ENCODE data around the gene DES.

Gene DES

GRCh38 chr2:219457784-219458369, 39.7 kb downstream of the DES start:
- DNase-seq (ENCODE audit: low spot score): no peak

DNA sequence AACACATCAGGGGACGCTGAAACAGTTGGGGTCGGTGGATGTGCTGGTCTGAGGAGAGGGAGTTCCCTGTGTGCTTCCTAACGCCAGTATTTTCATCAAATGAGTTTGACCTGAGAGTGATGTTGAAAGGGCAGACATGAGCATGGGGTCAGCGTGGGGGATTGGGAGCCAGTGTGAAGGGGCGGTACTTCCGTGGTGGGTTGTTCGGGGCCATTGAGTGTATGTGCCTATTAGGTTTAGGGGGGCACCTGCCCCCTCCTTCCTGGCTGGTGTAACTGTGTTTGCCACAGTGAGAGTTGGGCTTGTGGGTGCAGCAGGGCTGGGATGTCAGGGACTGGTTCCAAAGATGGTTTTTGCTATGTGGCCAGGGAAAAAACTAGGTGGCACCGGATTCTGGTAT, 40.8 kb downstream of the DES start:
- DNase-seq (ENCODE audit: low spot score): no peak

GRCh38 chr2:219459460-219460311, 41.5 kb downstream of the DES start:
- DNase-seq (ENCODE audit: low spot score): peak; percentile 69

- DNase-seq (ENCODE audit: low spot score): no peak
Measured at GRCh38 chr2:219460424-219460926, 42.3 kb downstream of the DES start.

DNA sequence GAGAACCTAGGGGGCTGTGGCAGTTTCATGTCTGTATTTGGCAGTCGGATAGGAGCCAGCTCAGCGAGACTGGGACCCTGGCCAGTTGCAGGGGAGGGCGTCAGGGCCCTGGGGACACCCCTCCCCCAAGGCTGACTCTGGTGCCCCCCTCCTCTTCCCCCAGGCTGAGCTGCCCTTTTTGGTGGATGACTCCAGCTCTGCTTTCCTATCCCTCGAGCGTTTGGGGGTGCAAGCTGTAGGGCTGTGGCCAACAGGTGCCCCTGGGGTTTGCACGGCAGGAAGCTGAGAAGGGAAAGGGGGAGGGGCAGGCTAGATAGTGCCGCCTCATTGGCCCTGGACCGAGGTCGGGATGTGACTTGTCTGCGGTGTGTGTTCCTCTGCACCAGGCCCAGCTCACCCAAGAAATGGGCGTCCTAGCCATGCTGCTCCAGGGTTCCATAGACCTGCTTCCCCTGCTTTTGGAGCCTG, 42.9 kb downstream of the DES start:
- DNase-seq (ENCODE audit: low spot score): no peak

- no peak for DNase-seq (ENCODE audit: low spot score)
Measured at GRCh38 chr2:219461669-219462068, 43.5 kb downstream of the DES start.

- DNase-seq (ENCODE audit: low spot score): no peak
Measured at GRCh38 chr2:219462349-219462748, 44.2 kb downstream of the DES start.

- DNase-seq (ENCODE audit: low spot score): no peak
Measured at GRCh38 chr2:219464286-219465032, 46.3 kb downstream of the DES start.

- no peak for DNase-seq (ENCODE audit: low spot score)
Measured at GRCh38 chr2:219465659-219466561, 47.7 kb downstream of the DES start.

- DNase-seq (ENCODE audit: low spot score): no peak
Measured at GRCh38 chr2:219466816-219467735, 48.9 kb downstream of the DES start.

DNA sequence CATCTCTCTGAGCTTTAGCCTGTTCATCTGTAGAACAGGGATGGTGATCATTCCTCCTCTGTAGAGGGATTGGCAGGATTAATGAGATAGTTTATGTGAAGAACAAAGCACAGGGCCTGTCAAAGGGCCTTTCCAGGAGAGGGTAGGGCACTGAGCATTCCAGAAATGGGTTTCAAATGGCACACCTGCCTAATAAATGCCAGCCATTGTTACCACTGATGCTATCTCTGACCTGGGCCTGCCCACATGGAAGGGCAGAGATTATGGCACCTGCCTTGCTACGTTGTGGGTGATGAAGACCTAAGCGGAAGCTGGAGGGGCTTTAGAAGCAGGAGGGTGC, 49.5 kb downstream of the DES start:
- no peak for DNase-seq (ENCODE audit: low spot score)

DNA sequence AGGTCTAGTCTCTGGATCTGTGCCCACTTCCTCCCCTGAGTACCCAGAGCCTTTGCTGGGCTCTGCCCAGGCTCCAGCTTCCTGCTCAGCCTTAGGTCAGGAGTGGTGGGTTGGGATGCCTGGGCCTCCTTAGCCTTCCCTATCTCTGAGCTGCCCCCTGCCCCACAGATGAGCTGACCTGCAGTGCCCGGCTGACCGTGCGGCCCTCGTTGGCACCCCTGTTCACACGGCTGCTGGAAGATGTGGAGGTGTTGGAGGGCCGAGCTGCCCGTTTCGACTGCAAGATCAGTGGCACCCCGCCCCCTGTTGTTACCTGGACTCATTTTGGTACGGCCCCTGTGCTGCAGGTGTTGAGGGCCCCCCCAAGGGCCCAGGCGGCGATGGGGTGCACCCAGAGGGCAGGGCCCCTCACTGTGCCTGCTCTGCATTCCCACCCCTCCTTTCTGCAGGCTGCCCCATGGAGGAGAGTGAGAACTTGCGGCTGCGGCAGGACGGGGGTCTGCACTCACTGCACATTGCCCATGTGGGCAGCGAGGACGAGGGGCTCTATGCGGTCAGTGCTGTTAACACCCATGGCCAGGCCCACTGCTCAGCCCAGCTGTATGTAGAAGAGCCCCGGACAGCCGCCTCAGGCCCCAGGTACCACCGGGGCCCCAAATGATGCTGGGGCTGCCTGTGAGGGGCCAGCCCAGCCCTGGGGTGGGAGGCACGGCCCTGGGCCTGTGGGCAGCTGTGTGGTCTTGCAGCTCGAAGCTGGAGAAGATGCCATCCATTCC, 50.4 kb downstream of the DES start:
- DNase-seq (ENCODE audit: low spot score): no peak

DNA sequence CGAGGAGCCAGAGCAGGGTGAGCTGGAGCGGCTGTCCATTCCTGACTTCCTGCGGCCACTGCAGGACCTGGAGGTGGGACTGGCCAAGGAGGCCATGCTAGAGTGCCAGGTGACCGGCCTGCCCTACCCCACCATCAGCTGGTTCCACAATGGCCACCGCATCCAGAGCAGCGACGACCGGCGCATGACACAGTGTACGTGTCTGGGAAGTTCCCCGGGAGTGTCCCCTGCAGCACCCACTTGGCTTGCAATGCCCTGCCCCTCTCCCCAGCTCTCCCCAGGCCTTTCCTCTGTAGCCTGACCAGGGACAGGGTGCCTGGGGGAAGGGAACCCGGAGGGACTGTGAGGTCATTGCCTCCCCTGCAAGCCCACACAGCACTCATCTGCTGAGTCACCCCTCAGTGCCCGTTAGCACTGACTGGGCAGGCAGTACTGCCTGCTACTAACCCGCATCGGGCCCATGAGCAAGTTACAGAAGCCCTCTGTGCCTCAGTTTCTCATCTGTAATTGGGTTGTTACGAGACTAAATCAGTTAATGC, 51.1 kb downstream of the DES start:
- no peak for DNase-seq (ENCODE audit: low spot score)

DNA sequence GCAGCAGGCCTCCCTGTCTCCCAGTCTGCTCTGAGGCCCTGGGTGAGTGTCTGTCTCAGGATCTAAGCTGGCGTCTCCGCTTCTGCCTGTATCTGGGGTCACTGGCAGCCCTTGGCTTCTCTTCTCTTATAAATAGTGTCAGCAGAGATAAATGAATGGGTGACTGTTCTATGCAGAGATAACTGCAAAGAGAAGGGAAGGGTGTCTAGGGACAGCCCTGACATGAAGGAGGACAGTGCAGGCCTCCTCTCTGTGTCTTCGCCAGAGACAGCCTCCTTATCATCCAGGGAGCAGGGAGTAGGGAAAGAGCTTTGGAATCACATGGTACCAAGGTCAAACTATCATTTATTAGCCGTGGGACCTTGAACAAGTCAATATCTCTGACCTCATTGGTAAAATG, 52.3 kb downstream of the DES start:
- DNase-seq (ENCODE audit: low spot score): no peak

DNA sequence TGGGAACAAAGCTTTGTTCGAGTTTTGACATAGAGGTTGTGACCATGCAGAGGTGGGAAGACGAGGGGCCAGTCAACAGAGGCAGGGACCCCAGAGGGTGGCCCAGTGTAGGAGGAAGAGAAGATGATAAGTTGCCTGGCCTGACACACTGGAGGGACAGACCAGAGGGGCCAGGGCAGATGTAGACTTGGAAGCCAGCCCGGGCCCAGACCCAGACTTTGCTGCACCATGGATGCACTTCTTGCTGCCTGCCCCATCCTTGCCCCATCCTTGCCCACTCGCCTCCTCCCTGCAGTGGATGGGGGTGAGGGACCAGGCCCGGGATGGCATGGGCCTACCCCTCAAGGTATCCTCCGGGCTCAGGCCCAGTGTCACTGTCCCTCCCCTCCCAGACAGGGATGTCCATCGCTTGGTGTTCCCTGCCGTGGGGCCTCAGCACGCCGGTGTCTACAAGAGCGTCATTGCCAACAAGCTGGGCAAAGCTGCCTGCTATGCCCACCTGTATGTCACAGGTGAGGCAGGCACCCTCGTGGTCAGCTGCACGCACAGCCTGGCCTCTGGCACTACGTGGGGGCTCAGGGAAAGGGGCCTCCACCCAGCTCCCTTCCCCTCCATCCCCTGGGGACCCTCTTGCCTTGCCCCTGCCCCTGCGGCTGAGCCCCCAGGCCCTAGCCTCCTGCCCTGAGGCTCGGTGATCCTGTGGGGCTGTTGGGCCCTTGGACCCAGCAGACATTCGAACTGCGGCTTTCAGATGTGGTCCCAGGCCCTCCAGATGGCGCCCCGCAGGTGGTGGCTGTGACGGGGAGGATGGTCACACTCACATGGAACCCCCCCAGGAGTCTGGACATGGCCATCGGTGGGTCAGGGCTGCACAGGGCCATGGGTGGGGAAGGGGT, 53.5 kb downstream of the DES start:
- DNase-seq (ENCODE audit: low spot score): no peak

DNA sequence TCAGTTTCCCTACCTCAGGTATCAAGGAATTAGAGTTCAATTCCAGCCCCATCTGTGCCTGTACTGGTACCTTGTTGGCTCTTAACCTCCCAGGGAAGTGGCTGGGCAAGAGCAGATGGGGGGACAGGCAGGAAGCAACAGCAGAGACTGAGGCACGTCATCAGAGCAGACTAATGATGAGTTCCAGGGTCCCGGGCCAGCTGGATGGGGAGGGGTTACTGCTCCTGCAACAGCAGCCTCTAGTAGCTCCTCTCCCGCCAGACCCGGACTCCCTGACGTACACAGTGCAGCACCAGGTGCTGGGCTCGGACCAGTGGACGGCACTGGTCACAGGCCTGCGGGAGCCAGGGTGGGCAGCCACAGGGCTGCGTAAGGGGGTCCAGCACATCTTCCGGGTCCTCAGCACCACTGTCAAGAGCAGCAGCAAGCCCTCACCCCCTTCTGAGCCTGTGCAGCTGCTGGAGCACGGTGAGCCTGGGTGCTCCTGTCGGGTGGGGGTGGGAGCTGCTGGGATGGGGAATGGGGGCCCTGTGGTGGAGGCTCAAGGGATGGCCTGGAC, 54.5 kb downstream of the DES start:
- DNase-seq (ENCODE audit: low spot score): no peak

DNA sequence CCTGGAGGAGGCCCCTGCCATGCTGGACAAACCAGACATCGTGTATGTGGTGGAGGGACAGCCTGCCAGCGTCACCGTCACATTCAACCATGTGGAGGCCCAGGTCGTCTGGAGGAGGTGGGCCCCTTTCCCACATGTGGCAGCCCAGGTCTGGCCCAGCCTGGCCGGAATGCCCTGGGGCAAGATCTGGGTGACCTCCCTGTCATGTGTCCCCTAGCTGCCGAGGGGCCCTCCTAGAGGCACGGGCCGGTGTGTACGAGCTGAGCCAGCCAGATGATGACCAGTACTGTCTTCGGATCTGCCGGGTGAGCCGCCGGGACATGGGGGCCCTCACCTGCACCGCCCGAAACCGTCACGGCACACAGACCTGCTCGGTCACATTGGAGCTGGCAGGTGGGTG, 55.3 kb downstream of the DES start:
- DNase-seq (ENCODE audit: low spot score): no peak
